ENCODE data around the gene SLC27A5. TPM values are rescaled to one million over a fixed set of nuclear protein-coding genes. Genes with fewer than 3 reads are reported as not detected.

Gene SLC27A5
- total and polyA plus RNA-seq, 2 experiments from 2014 or later = 3.6 to 5.1 TPM

- WGBS, 2 experiments (ENCODE audit: low coverage in 1 of 2, low lambda C conversion rate in 2 of 2, missing lambda C conversion rate in 2 of 2) = 53 to 60% methylated on average over 2 of the region's 2 CpGs
- peaks cover 5% of the 10 kb centered on the region; the same call in 1 of the 2 replicates for H3K4me1 ChIP-seq (ENCODE audit: insufficient read depth)
Observed at GRCh38 chr19:58480831-58481230, 31.0 kb downstream of the SLC27A5 start.

GRCh38 chr19:58480481-58480830 is 31.3 kb downstream of the SLC27A5 start:
- H3K27me3 ChIP-seq (replicated peaks; ENCODE audit: insufficient read depth) = no peaks in the 10 kb centered on the region
- DNase-seq = no peak
- no peaks in the 10 kb centered on the region for H3K9me3 ChIP-seq (ENCODE audit: low read depth)
- WGBS, 2 experiments (ENCODE audit: low coverage in 1 of 2, low lambda C conversion rate in 2 of 2, missing lambda C conversion rate in 2 of 2) = 92 to 95% methylated on average over 13 to 20 of the region's 20 CpGs
- TF ChIP-seq EZH2phosphoT487 (IDR thresholded peaks at IDR 0.05; ENCODE audit: insufficient read depth, low read depth) = no peak
- TF ChIP-seq EZH2 (IDR thresholded peaks at IDR 0.05; ENCODE audit: insufficient read depth, poor library complexity, severe bottlenecking) = no peak
- peaks cover 5% of the 10 kb centered on the region; the same call in 1 of the 2 replicates for H3K4me1 ChIP-seq (ENCODE audit: insufficient read depth)
- no peak overlapping the region for H3K9ac ChIP-seq
- no peak overlapping the region for H2AFZ ChIP-seq
- H3K9me2 ChIP-seq (ENCODE audit: insufficient read depth) = no peaks in the 10 kb centered on the region
- no peaks in the 10 kb centered on the region for H3K36me3 ChIP-seq (ENCODE audit: low read depth)
- no peak overlapping the region for H3K27ac ChIP-seq
- H3K4me3 ChIP-seq = no peak overlapping the region
- no peaks in the 10 kb centered on the region for H3K79me2 ChIP-seq (ENCODE audit: insufficient read depth)
- H3K4me2 ChIP-seq (ENCODE audit: unreplicated experiment) = no peak overlapping the region
- in situ Hi-C loops (cut with MboI) = no loop called here
- no peaks in the 10 kb centered on the region for H4K20me1 ChIP-seq (ENCODE audit: insufficient read depth)
- H3F3A ChIP-seq (ENCODE audit: insufficient read depth) = peaks cover under 1% of the 10 kb centered on the region; the same call in 1 of the 2 replicates

More at GRCh38 chr19:58480831-58481230, 31.0 kb downstream of the SLC27A5 start:
- in situ Hi-C loops (cut with MboI) = no loop called here
- H3K9ac ChIP-seq = no peak overlapping the region
- no peak overlapping the region for H3K27ac ChIP-seq
- H3K4me2 ChIP-seq (ENCODE audit: unreplicated experiment) = no peak overlapping the region
- H2AFZ ChIP-seq = no peak overlapping the region
- H3F3A ChIP-seq (ENCODE audit: insufficient read depth) = no peaks in the 10 kb centered on the region
- no peak overlapping the region for H3K4me3 ChIP-seq
- no peaks in the 10 kb centered on the region for H3K79me2 ChIP-seq (ENCODE audit: insufficient read depth)
- no peaks in the 10 kb centered on the region for H3K9me3 ChIP-seq (ENCODE audit: low read depth)
- no peaks in the 10 kb centered on the region for H3K9me2 ChIP-seq (ENCODE audit: insufficient read depth)
- no peaks in the 10 kb centered on the region for H3K27me3 ChIP-seq (replicated peaks; ENCODE audit: insufficient read depth)
- H3K36me3 ChIP-seq (ENCODE audit: low read depth) = no peaks in the 10 kb centered on the region
- no peaks in the 10 kb centered on the region for H4K20me1 ChIP-seq (ENCODE audit: insufficient read depth)
- DNase-seq = no peak
- TF ChIP-seq EZH2 (IDR thresholded peaks at IDR 0.05; ENCODE audit: insufficient read depth, poor library complexity, severe bottlenecking) (no peak), EZH2phosphoT487 (IDR thresholded peaks at IDR 0.05; ENCODE audit: insufficient read depth, low read depth) (no peak)

- H2AFZ ChIP-seq = no peak overlapping the region
- H4K20me1 ChIP-seq (ENCODE audit: insufficient read depth) = no peaks in the 10 kb centered on the region
- DNase-seq = no peak
- no peak overlapping the region for H3K9ac ChIP-seq
- no peak overlapping the region for H3K4me2 ChIP-seq (ENCODE audit: unreplicated experiment)
- H3K9me2 ChIP-seq (ENCODE audit: insufficient read depth) = no peaks in the 10 kb centered on the region
- TF ChIP-seq EZH2 (IDR thresholded peaks at IDR 0.05; ENCODE audit: insufficient read depth, poor library complexity, severe bottlenecking) (no peak), EZH2phosphoT487 (IDR thresholded peaks at IDR 0.05; ENCODE audit: insufficient read depth, low read depth) (no peak)
- H3K27ac ChIP-seq = no peak overlapping the region
- H3K4me3 ChIP-seq = no peak overlapping the region
- H3F3A ChIP-seq (ENCODE audit: insufficient read depth) = peaks cover 6% of the 10 kb centered on the region
- H3K4me1 ChIP-seq (ENCODE audit: insufficient read depth) = peaks cover 9% of the 10 kb centered on the region
- H3K36me3 ChIP-seq (ENCODE audit: low read depth) = no peaks in the 10 kb centered on the region
- no peaks in the 10 kb centered on the region for H3K9me3 ChIP-seq (ENCODE audit: low read depth)
- H3K79me2 ChIP-seq (ENCODE audit: insufficient read depth) = no peaks in the 10 kb centered on the region
- in situ Hi-C loops (cut with MboI) = no loop called here
- WGBS, 2 experiments (ENCODE audit: low coverage in 1 of 2, low lambda C conversion rate in 2 of 2, missing lambda C conversion rate in 2 of 2) = 89 to 92% methylated on average over 24 to 26 of the region's 28 CpGs
- no peaks in the 10 kb centered on the region for H3K27me3 ChIP-seq (replicated peaks; ENCODE audit: insufficient read depth)
Observed at GRCh38 chr19:58479736-58480480, 31.9 kb downstream of the SLC27A5 start.

DNA sequence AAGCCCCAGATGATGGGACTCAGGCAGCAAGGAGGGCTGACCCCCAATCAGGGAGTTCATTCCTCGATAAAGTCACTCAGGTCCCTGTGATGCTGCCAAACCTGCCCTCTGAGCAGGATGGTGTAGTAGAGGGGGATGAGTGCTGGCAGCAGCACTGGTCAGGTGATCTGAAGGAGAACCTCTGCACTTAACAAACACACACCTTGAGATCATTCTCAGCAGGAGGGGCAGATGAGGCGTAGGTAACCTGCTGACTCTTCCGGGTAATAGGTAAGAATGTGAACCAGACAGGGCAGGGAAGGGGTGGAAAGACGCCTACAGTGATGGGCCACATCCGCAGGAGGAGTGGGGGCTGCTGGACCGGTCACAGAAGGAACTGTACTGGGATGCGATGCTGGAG is 32.5 kb downstream of the SLC27A5 start:
- TF ChIP-seq EZH2 (IDR thresholded peaks at IDR 0.05; ENCODE audit: insufficient read depth, poor library complexity, severe bottlenecking) (no peak), EZH2phosphoT487 (IDR thresholded peaks at IDR 0.05; ENCODE audit: insufficient read depth, low read depth) (no peak)
- Histone ChIP-seq H3K4me2 (ENCODE audit: unreplicated experiment) (no peak overlapping the region), H3K4me1 (ENCODE audit: insufficient read depth) (peaks cover 15% of the 10 kb centered on the region), H3F3A (ENCODE audit: insufficient read depth) (peaks cover 12% of the 10 kb centered on the region), H4K20me1 (ENCODE audit: insufficient read depth) (no peaks in the 10 kb centered on the region), H3K79me2 (ENCODE audit: insufficient read depth) (no peaks in the 10 kb centered on the region), H3K9me3 (ENCODE audit: low read depth) (no peaks in the 10 kb centered on the region), H3K27me3 (replicated peaks; ENCODE audit: insufficient read depth) (no peaks in the 10 kb centered on the region), H3K4me3 (no peak overlapping the region), H2AFZ (no peak overlapping the region), H3K27ac (no peak overlapping the region), H3K9ac (no peak overlapping the region), H3K9me2 (ENCODE audit: insufficient read depth) (no peaks in the 10 kb centered on the region), H3K36me3 (ENCODE audit: low read depth) (no peaks in the 10 kb centered on the region)
- 70 to 73% methylated on average over 7 of the region's 7 CpGs for WGBS, 2 experiments (ENCODE audit: low coverage in 1 of 2, low lambda C conversion rate in 2 of 2, missing lambda C conversion rate in 2 of 2)
- in situ Hi-C loops (cut with MboI) = no loop called here
- DNase-seq = no peak

Data from GM23248 (cell line).